ENCODE measurements around the gene MT1B. TPM values are rescaled to one million over a fixed set of nuclear protein-coding genes. Genes with fewer than 3 reads are reported as not detected.

MT1B gene
- total RNA-seq, 1 experiment from 2014 or later, result not detected

DNA sequence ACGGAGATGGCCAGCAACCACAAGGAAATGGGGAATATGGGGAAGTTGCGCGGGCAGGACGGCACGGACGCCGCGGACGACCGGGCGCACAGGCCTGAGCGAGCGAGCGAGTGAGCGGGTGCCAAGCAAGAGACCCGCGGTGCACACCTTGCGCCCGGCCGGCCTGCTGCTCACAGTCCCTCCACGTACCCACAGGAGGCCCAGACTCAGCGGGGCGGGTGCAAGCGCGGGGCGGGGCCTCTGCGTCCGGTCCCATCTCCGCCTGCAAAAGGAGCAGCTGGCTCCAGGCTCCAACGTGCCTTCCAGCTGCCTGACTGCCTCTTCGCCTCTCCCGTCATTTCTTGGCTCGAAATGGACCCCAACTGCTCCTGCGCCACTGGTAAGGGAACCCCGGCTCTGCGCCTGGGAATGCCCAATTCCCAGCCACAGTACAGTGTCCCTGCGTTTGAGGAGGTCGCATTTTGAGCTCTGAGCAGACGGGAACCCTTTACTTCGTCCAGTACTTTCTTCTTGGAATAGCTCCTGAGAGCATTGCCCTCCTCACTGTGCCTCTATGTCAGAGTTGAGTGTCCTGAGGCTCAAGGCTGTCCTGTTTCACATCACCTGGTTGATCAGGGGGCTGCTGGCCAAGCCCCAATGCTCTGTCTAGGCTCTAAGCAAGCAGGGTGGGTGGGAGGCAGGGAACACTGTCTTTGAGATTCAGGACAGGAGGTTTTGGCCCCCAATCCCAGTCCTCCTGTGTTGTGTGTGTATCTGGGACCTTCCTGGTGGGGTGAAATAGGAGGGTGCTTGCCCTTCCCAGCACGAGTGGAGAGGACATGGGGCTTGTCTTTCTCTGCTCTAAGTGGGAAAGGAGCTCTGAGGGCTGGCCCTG, 34.2 kb upstream of the MT1B start:
- Histone ChIP-seq H4K20me1 (ENCODE audit: insufficient read depth) (no peaks in the 10 kb centered on the region), H3K4me1 (ENCODE audit: control insufficient read depth in 1 of 2, insufficient read depth in 2 of 2, low read length in 2 of 2) (peaks cover 18 to 28% of the 10 kb centered on the region in 2 experiments), H3K79me2 (ENCODE audit: insufficient read depth, low read length) (no peaks in the 10 kb centered on the region), H3K4me3 (replicated peaks in 1 of 2; ENCODE audit: low read depth in 1 of 2, low read length in 2 of 2) (no peak overlapping the region), H3K9me3 (ENCODE audit: control insufficient read depth in 1 of 2, insufficient read depth in 1 of 2, low read depth in 1 of 2, low read length in 2 of 2) (no peaks in the 10 kb centered on the region), H3K9ac (ENCODE audit: low read length) (no peak overlapping the region), H2AFZ (ENCODE audit: low read depth, low read length, poor library complexity, severe bottlenecking) (no peak overlapping the region), H3K36me3 (ENCODE audit: control insufficient read depth in 1 of 2, insufficient read depth in 2 of 2, low read length in 2 of 2) (no peaks in the 10 kb centered on the region), H3K9me2 (ENCODE audit: insufficient read depth) (no peaks in the 10 kb centered on the region), H3K27ac (ENCODE audit: low read depth, low read length) (no peak overlapping the region), H3K4me2 (ENCODE audit: low read length) (no peak overlapping the region), H3K27me3 (ENCODE audit: insufficient read depth, low read length) (no peaks in the 10 kb centered on the region)
- POLR2A ChIA-PET, result interaction anchor here (1.4 to 16.1 kb wide), 3 partner anchors 7 to 11 kb away, joined by 3 to 344 read pairs (median 5); partner anchors contain the start of genes MT1E and MT2A
- intact Hi-C loops (cut with micrococcal nuclease), result no loop called here
- CTCF ChIA-PET, result no interaction called here
- ATAC-seq (no peak), DNase-seq (ENCODE audit: low read depth, low spot score) (no peak)
- no TSS peak for BruUV-seq (replicated peaks)
- no peak for TF ChIP-seq SRF (IDR thresholded peaks at IDR 0.05; ENCODE audit: low read depth)
- TF ChIP-seq EGR1 (IDR thresholded peaks at IDR 0.05; ENCODE audit: low read depth), result no peak
- TF ChIP-seq CEBPB (IDR thresholded peaks at IDR 0.05; ENCODE audit: low read depth), result no peak
- no peak for TF ChIP-seq POLR2AphosphoS5 (IDR thresholded peaks at IDR 0.05; ENCODE audit: low read depth, low read length)
- no peak for TF ChIP-seq ZFX (IDR thresholded peaks at IDR 0.05)
- no peak for TF ChIP-seq CBX3 (IDR thresholded peaks at IDR 0.05; ENCODE audit: low read depth)
- no peak for TF ChIP-seq SIN3A (IDR thresholded peaks at IDR 0.05; ENCODE audit: low read depth)
- no peak for TF ChIP-seq YY1 (IDR thresholded peaks at IDR 0.05; ENCODE audit: extremely low read depth, insufficient replicate concordance, low read depth, low read length)
- no peak for TF ChIP-seq POLR2A (IDR thresholded peaks at IDR 0.05; ENCODE audit: borderline replicate concordance, extremely low read depth, insufficient read depth, insufficient read length)
- no peak for TF ChIP-seq RAD21 (IDR thresholded peaks at IDR 0.05; ENCODE audit: low read depth)
- no peak for TF ChIP-seq JUND (IDR thresholded peaks at IDR 0.05)
- TF ChIP-seq EZH2phosphoT487 (IDR thresholded peaks at IDR 0.05; ENCODE audit: borderline replicate concordance), result no peak
- no peak for TF ChIP-seq SP1 (IDR thresholded peaks at IDR 0.05; ENCODE audit: low read depth)
- TF ChIP-seq, protein P1, sequence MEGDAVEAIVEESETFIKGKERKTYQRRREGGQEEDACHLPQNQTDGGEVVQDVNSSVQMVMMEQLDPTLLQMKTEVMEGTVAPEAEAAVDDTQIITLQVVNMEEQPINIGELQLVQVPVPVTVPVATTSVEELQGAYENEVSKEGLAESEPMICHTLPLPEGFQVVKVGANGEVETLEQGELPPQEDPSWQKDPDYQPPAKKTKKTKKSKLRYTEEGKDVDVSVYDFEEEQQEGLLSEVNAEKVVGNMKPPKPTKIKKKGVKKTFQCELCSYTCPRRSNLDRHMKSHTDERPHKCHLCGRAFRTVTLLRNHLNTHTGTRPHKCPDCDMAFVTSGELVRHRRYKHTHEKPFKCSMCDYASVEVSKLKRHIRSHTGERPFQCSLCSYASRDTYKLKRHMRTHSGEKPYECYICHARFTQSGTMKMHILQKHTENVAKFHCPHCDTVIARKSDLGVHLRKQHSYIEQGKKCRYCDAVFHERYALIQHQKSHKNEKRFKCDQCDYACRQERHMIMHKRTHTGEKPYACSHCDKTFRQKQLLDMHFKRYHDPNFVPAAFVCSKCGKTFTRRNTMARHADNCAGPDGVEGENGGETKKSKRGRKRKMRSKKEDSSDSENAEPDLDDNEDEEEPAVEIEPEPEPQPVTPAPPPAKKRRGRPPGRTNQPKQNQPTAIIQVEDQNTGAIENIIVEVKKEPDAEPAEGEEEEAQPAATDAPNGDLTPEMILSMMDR (IDR thresholded peaks at IDR 0.05 in 2 of 3, conservative IDR thresholded peaks at IDR 0.05 in 1 of 3; ENCODE audit: borderline replicate concordance in 1 of 3, insufficient read depth in 1 of 3, low read depth in 2 of 3, low read length in 2 of 3), result no peak
- RAD21 ChIA-PET (ENCODE audit: low non-redundant PET in 1 of 2, low total read pairs in 2 of 2, uncharacterized antibody in 2 of 2, unreplicated experiment in 2 of 2), result interaction anchor here in 1 of 2 experiments (0.6 kb wide), 1 partner anchor 9 kb away, joined by 5 read pairs; the partner anchor contains the start of gene MT2A
